GM10847 (cell line): ENCODE data around the gene MYCBPAP.

Source experiments
- POLR2A ChIP-seq: IDR thresholded peaks from 2 replicates; pipeline ENCODE4 v1.6.1; 2011; ENCODE audit not compliant: insufficient read length; ENCODE audit errors: extremely low read depth

The MYCBPAP gene

DNA sequence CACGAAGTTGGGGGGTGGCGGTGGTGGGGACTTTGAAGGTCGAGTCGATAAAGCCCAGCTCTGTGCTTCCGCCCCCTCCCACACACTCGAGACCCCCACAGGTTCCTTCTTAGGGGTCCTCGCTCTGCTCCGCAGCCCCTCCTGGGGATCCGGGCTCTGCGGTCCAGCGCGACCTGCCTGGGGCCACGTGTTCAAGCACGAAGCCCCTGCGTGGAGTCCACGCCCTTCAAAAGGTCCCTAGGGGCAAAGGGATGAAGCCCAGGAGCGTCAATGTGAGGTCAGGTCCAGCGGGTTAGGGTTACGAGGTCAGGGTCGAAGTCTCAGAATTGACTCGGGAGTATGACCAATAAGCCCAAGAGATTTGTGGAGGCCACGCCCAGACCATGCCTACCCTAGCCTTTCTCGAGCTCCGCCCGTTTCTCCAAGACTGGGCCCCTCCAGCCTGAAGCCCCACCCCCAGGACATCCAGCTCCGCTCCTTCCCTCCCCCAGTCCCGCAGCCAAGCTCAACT is 51.5 kb downstream of the MYCBPAP start:
- TF ChIP-seq POLR2A: no peak

GRCh38 chr17:50560185-50560824 is 52.1 kb downstream of the MYCBPAP start, which contains the start of gene CACNA1G:
Gene CACNA1G, plus strand, starts transcription at chr17:50560715. Its CDS starts 745 bp downstream, at chr17:50561460.
- no peak for TF ChIP-seq POLR2A

DNA sequence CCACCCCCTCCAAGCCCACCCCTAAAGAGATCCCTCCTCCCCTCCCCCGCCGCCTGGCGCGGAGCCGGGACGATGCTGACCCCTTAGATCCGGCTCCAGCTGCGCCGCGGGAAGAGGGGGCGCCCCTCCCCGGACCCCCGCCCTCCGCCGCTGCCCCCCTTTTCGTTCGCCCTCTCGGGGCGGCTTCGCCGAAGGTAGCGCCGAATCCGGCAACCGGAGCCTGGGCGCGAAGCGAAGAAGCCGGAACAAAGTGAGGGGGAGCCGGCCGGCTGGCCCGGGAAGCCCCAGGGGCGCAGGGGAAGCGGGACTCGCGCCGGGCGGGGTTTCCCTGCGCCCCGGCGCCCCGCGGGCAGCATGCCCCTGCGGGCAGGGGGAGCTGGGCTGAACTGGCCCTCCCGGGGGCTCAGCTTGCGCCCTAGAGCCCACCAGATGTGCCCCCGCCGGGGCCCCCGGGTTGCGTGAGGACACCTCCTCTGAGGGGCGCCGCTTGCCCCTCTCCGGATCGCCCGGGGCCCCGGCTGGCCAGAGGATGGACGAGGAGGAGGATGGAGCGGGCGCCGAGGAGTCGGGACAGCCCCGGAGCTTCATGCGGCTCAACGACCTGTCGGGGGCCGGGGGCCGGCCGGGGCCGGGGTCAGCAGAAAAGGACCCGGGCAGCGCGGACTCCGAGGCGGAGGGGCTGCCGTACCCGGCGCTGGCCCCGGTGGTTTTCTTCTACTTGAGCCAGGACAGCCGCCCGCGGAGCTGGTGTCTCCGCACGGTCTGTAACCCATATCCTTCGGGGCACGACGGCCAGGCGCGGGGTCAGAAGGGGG is 52.9 kb downstream of the MYCBPAP start:
- no peak for TF ChIP-seq POLR2A

GRCh38 chr17:50561746-50562141 is 53.5 kb downstream of the MYCBPAP start:
- TF ChIP-seq POLR2A: no peak

- no peak for TF ChIP-seq POLR2A
Observed at GRCh38 chr17:50562242-50563091, 54.2 kb downstream of the MYCBPAP start.

DNA sequence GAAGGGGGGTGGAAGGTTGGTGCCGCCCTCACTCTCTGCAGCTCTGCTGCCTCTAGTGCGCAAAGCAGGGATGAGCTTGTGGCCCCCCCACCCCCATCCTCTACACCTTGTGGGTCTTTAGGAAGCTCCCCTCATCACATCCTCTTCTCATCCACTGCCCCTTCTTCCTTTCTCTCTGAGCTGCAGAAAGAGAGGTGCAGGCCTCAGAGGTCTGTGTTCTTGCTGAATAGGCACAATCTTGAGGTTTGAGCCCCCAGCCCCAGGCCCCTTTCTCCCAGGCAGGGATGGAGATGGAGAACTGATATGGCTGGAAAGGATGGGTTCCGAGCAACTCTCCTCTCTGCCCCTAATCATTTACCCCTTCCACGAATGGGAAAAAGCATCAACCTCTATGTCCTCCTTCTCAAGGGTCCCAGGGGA is 54.9 kb downstream of the MYCBPAP start:
- TF ChIP-seq POLR2A: no peak

DNA sequence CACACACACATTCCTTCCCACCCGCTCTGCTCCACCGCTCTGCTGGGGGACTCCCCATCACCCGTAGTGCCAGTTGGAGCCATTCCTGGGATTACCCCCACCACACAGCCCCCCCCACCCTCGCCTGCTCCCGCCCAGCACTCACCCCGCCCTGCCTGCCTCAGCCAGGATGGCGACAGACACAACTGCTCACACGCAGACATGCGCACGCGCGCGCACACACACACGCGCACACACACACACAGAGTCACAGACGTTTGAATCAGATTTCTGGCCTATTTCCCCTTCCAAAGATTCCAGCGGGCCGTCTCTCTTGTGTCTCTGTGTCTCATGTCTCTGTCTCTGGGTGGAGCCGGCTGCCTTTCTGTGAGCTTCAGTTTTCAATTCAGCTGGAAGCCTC is 56.7 kb downstream of the MYCBPAP start:
- no peak for TF ChIP-seq POLR2A

- no peak for TF ChIP-seq POLR2A
Observed at GRCh38 chr17:50565402-50566350, 57.4 kb downstream of the MYCBPAP start.

- no peak for TF ChIP-seq POLR2A
Observed at GRCh38 chr17:50566886-50567285, 58.6 kb downstream of the MYCBPAP start.

DNA sequence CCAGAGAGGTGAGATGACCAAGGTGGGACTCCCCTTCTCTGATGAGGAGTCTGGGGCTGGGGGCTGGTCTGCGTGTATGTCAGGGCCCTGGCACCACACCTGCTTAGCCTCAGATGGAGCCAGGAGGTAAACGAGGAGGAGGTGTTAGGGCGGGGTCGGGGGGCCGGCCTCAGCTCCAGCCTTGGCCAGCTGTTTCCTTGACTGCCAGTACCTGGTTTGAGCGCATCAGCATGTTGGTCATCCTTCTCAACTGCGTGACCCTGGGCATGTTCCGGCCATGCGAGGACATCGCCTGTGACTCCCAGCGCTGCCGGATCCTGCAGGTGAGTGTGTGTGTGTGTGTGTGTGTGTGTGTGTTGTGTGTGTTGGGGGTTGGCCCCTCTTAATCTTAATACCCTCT is 60.4 kb downstream of the MYCBPAP start:
- no peak for TF ChIP-seq POLR2A

DNA sequence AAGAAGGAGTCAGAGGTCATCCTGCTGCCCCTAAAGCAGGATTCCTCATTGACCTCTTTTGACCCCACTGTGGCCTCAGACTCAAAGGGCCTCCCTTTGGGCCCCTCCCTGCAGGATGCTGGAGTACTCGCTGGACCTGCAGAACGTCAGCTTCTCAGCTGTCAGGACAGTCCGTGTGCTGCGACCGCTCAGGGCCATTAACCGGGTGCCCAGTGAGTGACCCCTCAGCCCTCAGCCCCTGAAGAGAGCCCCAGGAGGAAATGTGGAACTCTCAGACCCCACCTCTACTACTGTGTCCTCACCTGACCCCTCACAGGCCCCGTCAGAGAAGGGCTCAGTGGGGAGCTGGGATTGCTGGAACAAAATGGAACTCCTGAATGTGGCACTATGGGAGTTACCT is 61.4 kb downstream of the MYCBPAP start:
- TF ChIP-seq POLR2A: no peak

- TF ChIP-seq POLR2A: no peak
Observed at GRCh38 chr17:50570032-50570431, 61.8 kb downstream of the MYCBPAP start.

- TF ChIP-seq POLR2A: no peak
Observed at GRCh38 chr17:50570528-50570927, 62.3 kb downstream of the MYCBPAP start.

GRCh38 chr17:50571681-50572080 is 63.4 kb downstream of the MYCBPAP start:
- no peak for TF ChIP-seq POLR2A

- TF ChIP-seq POLR2A: no peak
Observed at GRCh38 chr17:50572541-50572940, 64.3 kb downstream of the MYCBPAP start.
